HepG2 (cell line): ENCODE results near the gene ATRAID. TPM values are rescaled to one million over a fixed set of nuclear protein-coding genes. Genes with fewer than 3 reads are reported as not detected.

Source experiments
- BRCA1 ChIP-seq: sonication (generic); formaldehyde crosslinking; IDR thresholded peaks from 2 replicates; pipeline ENCODE4 v1.4.0; 2020; ENCODE audit warnings: missing genetic modification reagents
- MEF2D ChIP-seq: sonication (generic); formaldehyde crosslinking; IDR thresholded peaks from 2 replicates; pipeline ENCODE4 v1.5.1; 2020; ENCODE audit warnings: mild to moderate bottlenecking, missing genetic modification reagents
- NFATC3 ChIP-seq: sonication (generic); formaldehyde crosslinking; IDR thresholded peaks from 2 replicates; pipeline ENCODE4 v1.5.1; 2020; ENCODE audit warnings: mild to moderate bottlenecking, missing genetic modification reagents
- RAD21 ChIP-seq: fragments of 450-650 bp; formaldehyde crosslinking; IDR thresholded peaks from 2 replicates; pipeline ENCODE4 v1.5.0; 2020; ENCODE audit warnings: mild to moderate bottlenecking
- ZNF142 ChIP-seq: sonication (generic); formaldehyde crosslinking; IDR thresholded peaks from 2 replicates; pipeline ENCODE4 v1.4.0; 2020; ENCODE audit warnings: missing genetic modification reagents
- polyA plus RNA-seq, 8 experiments: library from polyadenylated mRNA; depleted of rRNA in 3 of 8; stranded (reverse) in 7 of 8; unstranded in 1 of 8; fragments of >200 nt; fragmentation: Illumina TruSeq in 4 of 8; extraction: Trizol in 4 of 8; gene quantifications; 2 replicates each; pipeline versions ENCODE4 v1.2.1 to v1.2.3, GENCODE V29; 2011 to 2016; ENCODE audit warnings: low read depth in 4 of 8, missing spikeins in 1 of 8, mixed read lengths in 1 of 8; ENCODE audit not compliant: insufficient read depth in 1 of 8
- total RNA-seq, 5 experiments: library from RNA; depleted of rRNA; stranded (reverse); fragments of >200 nt; fragmentation: Illumina TruSeq; extraction: Trizol; gene quantifications; 2 replicates each; pipeline ENCODE4 v1.2.3, GENCODE V29; 2016; ENCODE audit warnings: low read depth in 1 of 5

ATRAID gene
- total and polyA plus RNA-seq, 2 of the 13 experiments (the other 11 are each of a cell fraction or from before 2014, with no cell fraction given), result 207 to 382 TPM

- TF ChIP-seq MEF2D (0 out of 2 replicates have a peak, but pooled peaks have one; percentile 21), BRCA1 (no peak), ZNF142 (0 out of 2 replicates have a peak, but pooled peaks have one; percentile 14), NFATC3 (CRISPR knock-in tag) (0 out of 2 replicates have a peak, but pooled peaks have one; percentile 17), RAD21 (CRISPR knock-in tag) (no peak)
Measured at GRCh38 chr2:27263287-27264252, 51.7 kb downstream of the ATRAID start (continued).
